ENCODE measurements around the gene ANKRD13C.

GRCh38 chr1:70227439-70227838 lies 127.1 kb downstream of the ANKRD13C start:
- TF ChIP-seq, protein P1, sequence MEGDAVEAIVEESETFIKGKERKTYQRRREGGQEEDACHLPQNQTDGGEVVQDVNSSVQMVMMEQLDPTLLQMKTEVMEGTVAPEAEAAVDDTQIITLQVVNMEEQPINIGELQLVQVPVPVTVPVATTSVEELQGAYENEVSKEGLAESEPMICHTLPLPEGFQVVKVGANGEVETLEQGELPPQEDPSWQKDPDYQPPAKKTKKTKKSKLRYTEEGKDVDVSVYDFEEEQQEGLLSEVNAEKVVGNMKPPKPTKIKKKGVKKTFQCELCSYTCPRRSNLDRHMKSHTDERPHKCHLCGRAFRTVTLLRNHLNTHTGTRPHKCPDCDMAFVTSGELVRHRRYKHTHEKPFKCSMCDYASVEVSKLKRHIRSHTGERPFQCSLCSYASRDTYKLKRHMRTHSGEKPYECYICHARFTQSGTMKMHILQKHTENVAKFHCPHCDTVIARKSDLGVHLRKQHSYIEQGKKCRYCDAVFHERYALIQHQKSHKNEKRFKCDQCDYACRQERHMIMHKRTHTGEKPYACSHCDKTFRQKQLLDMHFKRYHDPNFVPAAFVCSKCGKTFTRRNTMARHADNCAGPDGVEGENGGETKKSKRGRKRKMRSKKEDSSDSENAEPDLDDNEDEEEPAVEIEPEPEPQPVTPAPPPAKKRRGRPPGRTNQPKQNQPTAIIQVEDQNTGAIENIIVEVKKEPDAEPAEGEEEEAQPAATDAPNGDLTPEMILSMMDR (IDR thresholded peaks at IDR 0.05) = no peak
- TF ChIP-seq CHD2 (IDR thresholded peaks at IDR 0.05; ENCODE audit: low read length, partially characterized antibody) = no peak
- TF ChIP-seq TEAD4 (IDR thresholded peaks at IDR 0.05; ENCODE audit: borderline replicate concordance, insufficient read depth) = no peak
- no peak for TF ChIP-seq POLR2AphosphoS5 (IDR thresholded peaks at IDR 0.05; ENCODE audit: low read depth, low read length)
